ENCODE results near the gene AACS. TPM values are rescaled to one million over a fixed set of nuclear protein-coding genes. Genes with fewer than 3 reads are reported as not detected.

Gene AACS
- total RNA-seq, 1 experiment from 2014 or later: 54.0 TPM

DNA sequence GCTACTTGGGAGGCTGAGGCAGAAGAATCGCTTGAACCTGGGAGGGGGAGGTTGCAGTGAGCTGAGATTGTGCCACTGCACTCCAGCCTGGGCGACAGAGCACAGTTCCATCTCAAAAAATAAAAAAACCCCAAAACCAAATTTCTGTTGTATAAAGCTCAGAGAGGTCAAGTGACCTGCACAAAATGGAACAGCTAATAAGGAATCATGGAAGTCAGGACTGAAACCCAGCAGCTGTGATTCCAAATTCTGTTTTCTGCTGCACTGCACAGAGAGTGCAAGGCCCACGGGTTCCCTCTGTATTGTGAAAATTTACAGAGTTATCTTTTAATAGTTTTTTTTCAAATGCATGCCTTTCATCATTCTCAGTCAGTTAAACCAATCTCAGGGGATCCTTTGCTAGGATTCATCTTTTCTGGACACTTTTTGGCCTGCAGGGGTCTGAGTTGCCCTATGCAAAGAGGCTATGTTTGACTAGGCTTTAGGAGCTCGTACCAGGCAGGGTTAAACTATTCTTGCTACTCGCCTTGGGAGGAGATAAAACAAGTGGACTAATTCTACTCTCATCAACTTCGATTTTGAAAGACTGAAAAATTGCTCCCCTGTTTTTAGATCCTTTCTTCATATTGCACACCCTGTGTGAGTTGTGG lies 26.1 kb upstream of the AACS start (continued):
- TF ChIP-seq, protein P1, sequence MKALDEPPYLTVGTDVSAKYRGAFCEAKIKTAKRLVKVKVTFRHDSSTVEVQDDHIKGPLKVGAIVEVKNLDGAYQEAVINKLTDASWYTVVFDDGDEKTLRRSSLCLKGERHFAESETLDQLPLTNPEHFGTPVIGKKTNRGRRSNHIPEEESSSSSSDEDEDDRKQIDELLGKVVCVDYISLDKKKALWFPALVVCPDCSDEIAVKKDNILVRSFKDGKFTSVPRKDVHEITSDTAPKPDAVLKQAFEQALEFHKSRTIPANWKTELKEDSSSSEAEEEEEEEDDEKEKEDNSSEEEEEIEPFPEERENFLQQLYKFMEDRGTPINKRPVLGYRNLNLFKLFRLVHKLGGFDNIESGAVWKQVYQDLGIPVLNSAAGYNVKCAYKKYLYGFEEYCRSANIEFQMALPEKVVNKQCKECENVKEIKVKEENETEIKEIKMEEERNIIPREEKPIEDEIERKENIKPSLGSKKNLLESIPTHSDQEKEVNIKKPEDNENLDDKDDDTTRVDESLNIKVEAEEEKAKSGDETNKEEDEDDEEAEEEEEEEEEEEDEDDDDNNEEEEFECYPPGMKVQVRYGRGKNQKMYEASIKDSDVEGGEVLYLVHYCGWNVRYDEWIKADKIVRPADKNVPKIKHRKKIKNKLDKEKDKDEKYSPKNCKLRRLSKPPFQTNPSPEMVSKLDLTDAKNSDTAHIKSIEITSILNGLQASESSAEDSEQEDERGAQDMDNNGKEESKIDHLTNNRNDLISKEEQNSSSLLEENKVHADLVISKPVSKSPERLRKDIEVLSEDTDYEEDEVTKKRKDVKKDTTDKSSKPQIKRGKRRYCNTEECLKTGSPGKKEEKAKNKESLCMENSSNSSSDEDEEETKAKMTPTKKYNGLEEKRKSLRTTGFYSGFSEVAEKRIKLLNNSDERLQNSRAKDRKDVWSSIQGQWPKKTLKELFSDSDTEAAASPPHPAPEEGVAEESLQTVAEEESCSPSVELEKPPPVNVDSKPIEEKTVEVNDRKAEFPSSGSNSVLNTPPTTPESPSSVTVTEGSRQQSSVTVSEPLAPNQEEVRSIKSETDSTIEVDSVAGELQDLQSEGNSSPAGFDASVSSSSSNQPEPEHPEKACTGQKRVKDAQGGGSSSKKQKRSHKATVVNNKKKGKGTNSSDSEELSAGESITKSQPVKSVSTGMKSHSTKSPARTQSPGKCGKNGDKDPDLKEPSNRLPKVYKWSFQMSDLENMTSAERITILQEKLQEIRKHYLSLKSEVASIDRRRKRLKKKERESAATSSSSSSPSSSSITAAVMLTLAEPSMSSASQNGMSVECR (CRISPR knock-in tag; IDR thresholded peaks at IDR 0.05; ENCODE audit: borderline replicate concordance): no peak
- TF ChIP-seq, protein P2, sequence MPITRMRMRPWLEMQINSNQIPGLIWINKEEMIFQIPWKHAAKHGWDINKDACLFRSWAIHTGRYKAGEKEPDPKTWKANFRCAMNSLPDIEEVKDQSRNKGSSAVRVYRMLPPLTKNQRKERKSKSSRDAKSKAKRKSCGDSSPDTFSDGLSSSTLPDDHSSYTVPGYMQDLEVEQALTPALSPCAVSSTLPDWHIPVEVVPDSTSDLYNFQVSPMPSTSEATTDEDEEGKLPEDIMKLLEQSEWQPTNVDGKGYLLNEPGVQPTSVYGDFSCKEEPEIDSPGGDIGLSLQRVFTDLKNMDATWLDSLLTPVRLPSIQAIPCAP (CRISPR knock-in tag; IDR thresholded peaks at IDR 0.05): no peak
- TF ChIP-seq NR3C1 (CRISPR knock-in tag; conservative IDR thresholded peaks at IDR 0.05; ENCODE audit: low read depth) (no peak), JAZF1 (CRISPR knock-in tag; IDR thresholded peaks at IDR 0.05) (no peak), ZNF425 (CRISPR knock-in tag; conservative IDR thresholded peaks at IDR 0.05) (no peak)
- TF ChIP-seq, protein P3, sequence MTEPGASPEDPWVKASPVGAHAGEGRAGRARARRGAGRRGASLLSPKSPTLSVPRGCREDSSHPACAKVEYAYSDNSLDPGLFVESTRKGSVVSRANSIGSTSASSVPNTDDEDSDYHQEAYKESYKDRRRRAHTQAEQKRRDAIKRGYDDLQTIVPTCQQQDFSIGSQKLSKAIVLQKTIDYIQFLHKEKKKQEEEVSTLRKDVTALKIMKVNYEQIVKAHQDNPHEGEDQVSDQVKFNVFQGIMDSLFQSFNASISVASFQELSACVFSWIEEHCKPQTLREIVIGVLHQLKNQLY (CRISPR knock-in tag; IDR thresholded peaks at IDR 0.05): no peak

DNA sequence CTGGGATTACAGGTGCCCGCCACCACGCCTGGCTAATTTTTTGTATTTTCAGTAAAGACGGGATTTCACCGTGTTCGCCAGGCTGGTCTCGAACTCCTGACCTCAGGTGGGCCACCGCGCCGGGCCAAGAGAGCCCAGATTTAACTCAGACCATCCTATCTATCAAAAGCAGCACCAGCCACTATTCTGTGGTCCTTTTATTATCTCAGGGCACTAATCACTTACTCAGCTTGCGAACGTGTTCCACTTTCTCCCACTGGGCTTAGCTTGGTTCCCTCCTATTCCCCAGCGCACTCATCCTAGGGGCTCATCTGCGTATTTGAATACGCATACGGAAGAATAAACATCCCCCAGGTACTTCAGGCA lies 16.2 kb upstream of the AACS start:
- Mint-ChIP-seq H3K4me3 (peak overlapping the region; percentile 81), H3K4me1 (peaks cover 5% of the 10 kb centered on the region; the same call in 1 of the 2 replicates), H3K27me3 (ENCODE audit: low read depth) (no peaks in the 10 kb centered on the region; the same call in 1 of the 2 replicates), H3K9me3 (0 out of 2 replicates have a peak, but pooled peaks cover 9% of the 10 kb centered on the region), H3K27ac (peak overlapping the region; percentile 96), H3K36me3 (peaks cover 5% of the 10 kb centered on the region; the same call in 1 of the 2 replicates)
- ChIA-PET CTCF (interaction anchor here (0.8 to 1.8 kb wide), 8 partner anchors 10 to 142 kb away, joined by 3 to 19 read pairs (median 5); partner anchors contain the start of gene AACS), POLR2A (interaction anchor here (0.5 to 1.3 kb wide), 2 partner anchors 16 to 17 kb away, joined by 3 to 12 read pairs; partner anchors contain the start of gene AACS)
- ATAC-seq: no peak
- DNase-seq (ENCODE audit: low spot score): no peak
- TF ChIP-seq AFF4 (CRISPR knock-in tag; IDR thresholded peaks at IDR 0.05; ENCODE audit: borderline replicate concordance) (no peak), RORB (CRISPR knock-in tag; IDR thresholded peaks at IDR 0.05) (no peak), GRHL2 (CRISPR knock-in tag; IDR thresholded peaks at IDR 0.05; ENCODE audit: insufficient replicate concordance, severe bottlenecking) (no peak), ATF6 (CRISPR knock-in tag; IDR thresholded peaks at IDR 0.05) (no peak), SP1 (CRISPR knock-in tag; conservative IDR thresholded peaks at IDR 0.05) (no peak)
- TF ChIP-seq, protein P4, sequence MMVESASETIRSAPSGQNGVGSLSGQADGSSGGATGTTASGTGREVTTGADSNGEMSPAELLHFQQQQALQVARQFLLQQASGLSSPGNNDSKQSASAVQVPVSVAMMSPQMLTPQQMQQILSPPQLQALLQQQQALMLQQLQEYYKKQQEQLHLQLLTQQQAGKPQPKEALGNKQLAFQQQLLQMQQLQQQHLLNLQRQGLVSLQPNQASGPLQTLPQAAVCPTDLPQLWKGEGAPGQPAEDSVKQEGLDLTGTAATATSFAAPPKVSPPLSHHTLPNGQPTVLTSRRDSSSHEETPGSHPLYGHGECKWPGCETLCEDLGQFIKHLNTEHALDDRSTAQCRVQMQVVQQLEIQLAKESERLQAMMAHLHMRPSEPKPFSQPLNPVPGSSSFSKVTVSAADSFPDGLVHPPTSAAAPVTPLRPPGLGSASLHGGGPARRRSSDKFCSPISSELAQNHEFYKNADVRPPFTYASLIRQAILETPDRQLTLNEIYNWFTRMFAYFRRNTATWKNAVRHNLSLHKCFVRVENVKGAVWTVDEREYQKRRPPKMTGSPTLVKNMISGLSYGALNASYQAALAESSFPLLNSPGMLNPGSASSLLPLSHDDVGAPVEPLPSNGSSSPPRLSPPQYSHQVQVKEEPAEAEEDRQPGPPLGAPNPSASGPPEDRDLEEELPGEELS (CRISPR knock-in tag; IDR thresholded peaks at IDR 0.05): no peak
- TF ChIP-seq, protein P5, sequence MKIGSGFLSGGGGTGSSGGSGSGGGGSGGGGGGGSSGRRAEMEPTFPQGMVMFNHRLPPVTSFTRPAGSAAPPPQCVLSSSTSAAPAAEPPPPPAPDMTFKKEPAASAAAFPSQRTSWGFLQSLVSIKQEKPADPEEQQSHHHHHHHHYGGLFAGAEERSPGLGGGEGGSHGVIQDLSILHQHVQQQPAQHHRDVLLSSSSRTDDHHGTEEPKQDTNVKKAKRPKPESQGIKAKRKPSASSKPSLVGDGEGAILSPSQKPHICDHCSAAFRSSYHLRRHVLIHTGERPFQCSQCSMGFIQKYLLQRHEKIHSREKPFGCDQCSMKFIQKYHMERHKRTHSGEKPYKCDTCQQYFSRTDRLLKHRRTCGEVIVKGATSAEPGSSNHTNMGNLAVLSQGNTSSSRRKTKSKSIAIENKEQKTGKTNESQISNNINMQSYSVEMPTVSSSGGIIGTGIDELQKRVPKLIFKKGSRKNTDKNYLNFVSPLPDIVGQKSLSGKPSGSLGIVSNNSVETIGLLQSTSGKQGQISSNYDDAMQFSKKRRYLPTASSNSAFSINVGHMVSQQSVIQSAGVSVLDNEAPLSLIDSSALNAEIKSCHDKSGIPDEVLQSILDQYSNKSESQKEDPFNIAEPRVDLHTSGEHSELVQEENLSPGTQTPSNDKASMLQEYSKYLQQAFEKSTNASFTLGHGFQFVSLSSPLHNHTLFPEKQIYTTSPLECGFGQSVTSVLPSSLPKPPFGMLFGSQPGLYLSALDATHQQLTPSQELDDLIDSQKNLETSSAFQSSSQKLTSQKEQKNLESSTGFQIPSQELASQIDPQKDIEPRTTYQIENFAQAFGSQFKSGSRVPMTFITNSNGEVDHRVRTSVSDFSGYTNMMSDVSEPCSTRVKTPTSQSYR (CRISPR knock-in tag; IDR thresholded peaks at IDR 0.05): no peak

All from WTC11 (cell line).